ENCODE results near the gene SRC. TPM values are rescaled to one million over a fixed set of nuclear protein-coding genes. Genes with fewer than 3 reads are reported as not detected.
A peak's percentile ranks its signal among the peaks of the same experiment; 100 is the strongest.

Gene SRC
- total RNA-seq, 1 donor from 2014 or later, result 15.4 TPM

DNA sequence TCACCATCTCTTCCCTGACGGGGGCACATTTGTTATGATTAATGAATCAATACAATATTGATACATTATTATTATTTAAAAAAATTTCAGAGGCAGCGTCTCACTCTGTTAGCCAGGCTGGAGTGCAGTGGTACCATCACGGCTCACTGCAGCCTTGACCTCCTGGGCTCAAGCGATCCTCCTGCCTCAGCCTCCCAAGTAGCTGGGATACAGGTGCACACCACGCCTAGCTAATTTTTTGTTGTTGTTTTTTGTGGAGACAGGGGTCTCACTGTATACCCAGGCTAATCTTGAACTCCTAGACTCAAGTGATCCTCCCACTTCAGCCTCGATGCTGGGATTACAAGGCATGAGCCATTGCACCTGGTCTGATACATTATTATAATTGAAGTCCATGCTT lies 4.9 kb upstream of the SRC start:
- H3F3A ChIP-seq (ENCODE audit: low read depth), result peaks cover 29% of the 10 kb centered on the region
- H3K4me2 ChIP-seq, result no peak overlapping the region
- no peak overlapping the region for H3K9ac ChIP-seq
- Mint-ChIP-seq H3K36me3 (no peaks in the 10 kb centered on the region), H3K4me1 (peaks cover 62% of the 10 kb centered on the region), H3K27ac (peak overlapping the region; percentile 5), H3K9me3 (no peaks in the 10 kb centered on the region), H3K27me3 (ENCODE audit: insufficient read depth, low read depth) (peaks cover 12% of the 10 kb centered on the region), H3K4me3 (no peak overlapping the region)
- no peak overlapping the region for H3K27ac ChIP-seq
- no peaks in the 10 kb centered on the region for H3K9me3 ChIP-seq (ENCODE audit: low read depth)
- no peaks in the 10 kb centered on the region for H3K36me3 ChIP-seq
- H3K79me2 ChIP-seq (ENCODE audit: low read depth), result peaks cover 7% of the 10 kb centered on the region
- no peaks in the 10 kb centered on the region for H3K27me3 ChIP-seq
- TF ChIP-seq EZH2phosphoT487 (IDR thresholded peaks at IDR 0.05) (no peak), EZH2 (IDR thresholded peaks at IDR 0.05) (no peak)
- TF ChIP-seq, protein P1, sequence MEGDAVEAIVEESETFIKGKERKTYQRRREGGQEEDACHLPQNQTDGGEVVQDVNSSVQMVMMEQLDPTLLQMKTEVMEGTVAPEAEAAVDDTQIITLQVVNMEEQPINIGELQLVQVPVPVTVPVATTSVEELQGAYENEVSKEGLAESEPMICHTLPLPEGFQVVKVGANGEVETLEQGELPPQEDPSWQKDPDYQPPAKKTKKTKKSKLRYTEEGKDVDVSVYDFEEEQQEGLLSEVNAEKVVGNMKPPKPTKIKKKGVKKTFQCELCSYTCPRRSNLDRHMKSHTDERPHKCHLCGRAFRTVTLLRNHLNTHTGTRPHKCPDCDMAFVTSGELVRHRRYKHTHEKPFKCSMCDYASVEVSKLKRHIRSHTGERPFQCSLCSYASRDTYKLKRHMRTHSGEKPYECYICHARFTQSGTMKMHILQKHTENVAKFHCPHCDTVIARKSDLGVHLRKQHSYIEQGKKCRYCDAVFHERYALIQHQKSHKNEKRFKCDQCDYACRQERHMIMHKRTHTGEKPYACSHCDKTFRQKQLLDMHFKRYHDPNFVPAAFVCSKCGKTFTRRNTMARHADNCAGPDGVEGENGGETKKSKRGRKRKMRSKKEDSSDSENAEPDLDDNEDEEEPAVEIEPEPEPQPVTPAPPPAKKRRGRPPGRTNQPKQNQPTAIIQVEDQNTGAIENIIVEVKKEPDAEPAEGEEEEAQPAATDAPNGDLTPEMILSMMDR (IDR thresholded peaks at IDR 0.05), result no peak
- DNase-seq (ENCODE audit: low spot score), result no peak
- H3K4me1 ChIP-seq, result peaks cover 19% of the 10 kb centered on the region
- no peak overlapping the region for H3K4me3 ChIP-seq
- H4K20me1 ChIP-seq (ENCODE audit: low read depth), result no peaks in the 10 kb centered on the region
- no peak overlapping the region for H2AFZ ChIP-seq (replicated peaks)

DNA sequence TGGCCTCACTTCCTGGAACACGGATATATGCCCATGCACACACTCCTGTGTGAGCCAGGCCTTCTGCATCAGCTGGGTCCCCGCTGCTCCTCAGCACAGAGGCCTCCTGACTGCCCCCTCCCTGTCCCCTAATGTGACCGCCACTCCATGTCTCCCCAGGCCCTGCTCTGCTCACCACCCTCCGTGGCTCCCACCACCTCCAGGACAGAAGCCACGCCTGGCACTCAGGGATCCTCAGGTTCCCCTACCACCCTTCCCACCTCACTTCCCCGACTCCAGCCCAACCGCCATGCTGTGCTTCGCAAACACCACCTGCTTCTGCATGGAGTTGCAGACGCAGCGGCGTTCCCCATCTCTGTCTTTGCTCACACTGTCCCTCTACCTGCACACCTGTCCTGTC lies 4.3 kb upstream of the SRC start:
- H3K9ac ChIP-seq, result no peak overlapping the region
- H3K36me3 Mint-ChIP-seq, result no peaks in the 10 kb centered on the region
- no peaks in the 10 kb centered on the region for H3K36me3 ChIP-seq
- no peaks in the 10 kb centered on the region for H3K27me3 ChIP-seq
- H3F3A ChIP-seq (ENCODE audit: low read depth), result peaks cover 29% of the 10 kb centered on the region
- peaks cover 14% of the 10 kb centered on the region for H3K4me1 ChIP-seq
- H3K27me3 Mint-ChIP-seq (ENCODE audit: insufficient read depth, low read depth), result peaks cover 10% of the 10 kb centered on the region
- H3K9me3 ChIP-seq (ENCODE audit: low read depth), result no peaks in the 10 kb centered on the region
- no peak overlapping the region for H3K4me2 ChIP-seq
- DNase-seq (ENCODE audit: low spot score), result no peak
- no peak overlapping the region for H2AFZ ChIP-seq (replicated peaks)
- H3K79me2 ChIP-seq (ENCODE audit: low read depth), result peaks cover 13% of the 10 kb centered on the region
- TF ChIP-seq, protein P1 (IDR thresholded peaks at IDR 0.05), result no peak
- TF ChIP-seq EZH2phosphoT487 (IDR thresholded peaks at IDR 0.05) (no peak), EZH2 (IDR thresholded peaks at IDR 0.05) (no peak)
- peaks cover 57% of the 10 kb centered on the region for H3K4me1 Mint-ChIP-seq
- H3K9me3 Mint-ChIP-seq, result no peaks in the 10 kb centered on the region
- peaks cover under 1% of the 10 kb centered on the region for H4K20me1 ChIP-seq (ENCODE audit: low read depth)
- no peak overlapping the region for H3K27ac ChIP-seq
- no peak overlapping the region for H3K4me3 Mint-ChIP-seq
- peak overlapping the region; percentile 5 for H3K27ac Mint-ChIP-seq
- no peak overlapping the region for H3K4me3 ChIP-seq

DNA sequence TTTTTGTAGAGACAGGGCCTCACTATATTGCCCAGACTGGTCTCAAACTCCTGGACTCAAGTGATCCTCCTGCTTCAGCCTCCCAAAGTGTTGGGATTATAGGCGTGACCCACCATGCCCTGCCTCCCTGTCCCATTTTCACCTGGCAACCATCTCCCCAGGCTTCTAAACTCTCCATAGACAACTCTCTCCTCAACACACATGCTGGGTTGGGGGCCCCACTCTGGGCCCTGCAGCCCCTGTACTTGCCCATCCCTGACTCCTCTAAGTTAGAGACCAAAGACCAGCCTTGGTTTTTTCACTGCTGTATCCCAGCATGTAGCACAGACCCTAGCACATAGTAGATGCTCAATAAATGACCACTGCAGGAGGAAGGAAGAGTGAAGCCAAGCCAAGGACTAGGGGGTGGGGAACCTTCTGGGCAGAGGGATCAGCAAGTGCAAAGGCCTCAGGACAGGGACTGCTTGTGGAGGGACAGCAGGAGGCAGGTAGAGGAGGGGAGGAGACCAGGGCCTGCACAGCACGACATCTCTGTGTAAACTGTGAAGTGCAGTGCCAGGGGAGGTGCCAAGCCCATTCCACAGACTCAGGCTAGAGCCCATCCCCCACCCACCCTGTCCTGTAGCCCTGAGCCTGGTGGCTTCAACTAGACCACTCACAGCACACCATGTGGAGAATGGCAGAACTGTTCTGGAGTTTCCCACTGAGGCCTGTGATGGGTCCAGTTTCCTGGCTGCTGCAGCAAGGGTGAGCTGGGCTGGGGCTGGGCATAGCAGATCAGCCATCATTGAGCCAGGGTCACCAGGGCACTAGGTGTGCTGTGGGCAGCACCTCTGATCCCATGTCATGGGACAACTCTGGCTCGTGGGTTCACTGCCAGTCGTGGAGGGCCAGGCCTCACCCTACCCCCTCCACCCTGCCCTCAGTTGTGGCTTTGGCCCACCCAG lies 3.4 kb upstream of the SRC start:
- Histone ChIP-seq H4K20me1 (ENCODE audit: low read depth) (peaks cover 9% of the 10 kb centered on the region), H3K9ac (no peak overlapping the region), H3K4me3 (no peak overlapping the region), H3F3A (ENCODE audit: low read depth) (peaks cover 29% of the 10 kb centered on the region), H3K9me3 (ENCODE audit: low read depth) (no peaks in the 10 kb centered on the region), H3K4me2 (no peak overlapping the region), H3K4me1 (peaks cover 11% of the 10 kb centered on the region), H3K79me2 (ENCODE audit: low read depth) (peaks cover 21% of the 10 kb centered on the region), H3K36me3 (no peaks in the 10 kb centered on the region), H2AFZ (replicated peaks) (no peak overlapping the region), H3K27me3 (no peaks in the 10 kb centered on the region), H3K27ac (no peak overlapping the region)
- DNase-seq (ENCODE audit: low spot score), result peak; percentile 26
- H3K4me1 Mint-ChIP-seq, result peaks cover 53% of the 10 kb centered on the region
- H3K4me3 Mint-ChIP-seq, result no peak overlapping the region
- no peaks in the 10 kb centered on the region for H3K9me3 Mint-ChIP-seq
- H3K27me3 Mint-ChIP-seq (ENCODE audit: insufficient read depth, low read depth), result peaks cover 10% of the 10 kb centered on the region
- peak overlapping the region; percentile 43 for H3K27ac Mint-ChIP-seq
- TF ChIP-seq EZH2 (IDR thresholded peaks at IDR 0.05) (no peak), EZH2phosphoT487 (IDR thresholded peaks at IDR 0.05) (no peak)
- TF ChIP-seq, protein P1 (IDR thresholded peaks at IDR 0.05), result no peak
- no peaks in the 10 kb centered on the region for H3K36me3 Mint-ChIP-seq
